WTC11 (cell line): ENCODE measurements around the gene DAAM2.

Experiments used
- CTCF ChIP-seq: fragments of 200-600 bp; IDR thresholded peaks from 2 replicates; pipeline ENCODE4 v1.8.0; 2022; ENCODE audit warnings: antibody characterized with exemption
- IRF2 ChIP-seq: sonication (generic); formaldehyde crosslinking; IDR thresholded peaks from 2 replicates; pipeline ENCODE4 v1.8.0; 2022; ENCODE audit warnings: low read depth, missing genetic modification reagents, borderline replicate concordance
- JUN ChIP-seq: sonication (generic); formaldehyde crosslinking; IDR thresholded peaks from 2 replicates; pipeline ENCODE4 v1.8.0; 2023; ENCODE audit warnings: mild to moderate bottlenecking, missing genetic modification reagents
- NR2C2 ChIP-seq: sonication (generic); formaldehyde crosslinking; IDR thresholded peaks from 2 replicates; pipeline ENCODE4 v1.8.0; 2022; ENCODE audit warnings: mild to moderate bottlenecking, missing genetic modification reagents
- SP1 ChIP-seq: sonication (generic); formaldehyde crosslinking; conservative IDR thresholded peaks from 2 replicates; pipeline ENCODE4 v1.8.1; 2022; ENCODE audit warnings: missing genetic modification reagents
- TCF7 ChIP-seq: sonication (generic); formaldehyde crosslinking; IDR thresholded peaks from 2 replicates; pipeline ENCODE4 v1.8.0; 2022; ENCODE audit warnings: mild to moderate bottlenecking, low read depth, missing genetic modification reagents, moderate library complexity
- TEAD4 ChIP-seq: sonication (generic); formaldehyde crosslinking; IDR thresholded peaks from 2 replicates; pipeline ENCODE4 v1.8.0; 2022; ENCODE audit warnings: mild to moderate bottlenecking, missing genetic modification reagents
- ZBTB21 ChIP-seq: sonication (generic); formaldehyde crosslinking; IDR thresholded peaks from 2 replicates; pipeline ENCODE4 v1.8.1; 2023; ENCODE audit warnings: mild to moderate bottlenecking, missing genetic modification reagents, borderline replicate concordance
- ZBTB43 ChIP-seq: sonication (generic); formaldehyde crosslinking; IDR thresholded peaks from 2 replicates; pipeline ENCODE4 v1.8.1; 2023; ENCODE audit warnings: mild to moderate bottlenecking, missing genetic modification reagents

DNA sequence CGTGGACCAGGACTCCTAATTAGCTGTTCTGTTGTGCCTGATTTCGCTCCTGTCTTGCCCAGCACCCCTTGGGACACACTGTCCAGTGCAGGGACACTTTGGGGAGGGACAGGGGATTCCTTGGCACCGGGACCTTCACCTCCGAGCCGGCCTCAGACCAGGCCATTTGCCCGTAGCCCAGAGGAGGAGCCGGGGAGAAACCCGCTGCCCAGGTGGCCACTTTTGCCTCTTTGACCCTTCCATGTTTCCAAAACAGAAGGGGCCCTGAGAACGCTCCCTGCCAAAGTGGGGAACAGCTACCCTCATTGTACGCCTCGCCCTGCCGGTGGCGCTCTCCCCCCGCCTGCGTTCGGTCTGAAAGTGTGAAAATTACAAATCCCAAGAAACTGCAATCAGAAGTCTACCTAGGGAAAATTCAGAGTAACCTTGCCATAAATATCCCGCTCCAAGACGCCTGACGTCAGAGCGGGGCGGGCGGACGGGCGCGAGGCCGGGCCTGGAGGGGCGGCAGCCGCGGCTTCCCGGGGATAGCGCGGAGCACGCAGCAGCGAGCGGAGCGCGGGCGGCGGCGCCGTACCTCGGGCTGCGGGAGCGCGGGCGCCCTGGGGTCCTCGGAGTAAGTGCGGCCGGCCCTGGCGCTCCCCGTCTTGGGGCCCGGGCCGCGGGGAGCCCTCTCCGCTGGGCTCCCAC is at the start of gene DAAM2:
- TF ChIP-seq TCF7 (CRISPR knock-in tag) (no peak), CTCF (no peak; the same call in 1 of the 2 replicates), ZBTB43 (CRISPR knock-in tag) (no peak), ZBTB21 (CRISPR knock-in tag) (no peak), NR2C2 (CRISPR knock-in tag) (no peak), JUN (CRISPR knock-in tag) (no peak), IRF2 (CRISPR knock-in tag) (no peak), TEAD4 (CRISPR knock-in tag) (no peak), SP1 (CRISPR knock-in tag) (no peak)
